A549 (cell line): ENCODE results near the gene PCNX4. TPM values are rescaled to one million over a fixed set of nuclear protein-coding genes. Genes with fewer than 3 reads are reported as not detected.
"Not testable (repeated sequence)": the region's sequence is repeated elsewhere in the genome, so short reads cannot be mapped to it uniquely, and the experiment has no call there.

Experiments
- ATAC-seq, 2 experiments: fragments of 200-7000 bp in 1 of 2; fragments of >200 bp in 1 of 2; cut with Nextera tagmentation in 1 of 2; cut with Tn5 transposase in 1 of 2; 3 replicates each; pipeline versions ENCODE4 v1.8.0 to v1.9.1; 2018 to 2020; ENCODE audit warnings: mild to moderate bottlenecking in 1 of 2, moderate library complexity in 1 of 2
- CTCF ChIA-PET: fragments of 300-600 bp; sonication (Branson Sonifier 250); formaldehyde crosslinking; extraction: SDS; loops from one replicate; lab custom pipeline; 2021; ENCODE audit warnings: antibody characterized with exemption, inconsistent platforms; lab: Yijun Ruan, JAX
- POLR2A ChIA-PET: fragments of 350-600 bp; formaldehyde crosslinking; extraction: SDS; loops from one replicate; lab custom pipeline; 2021; ENCODE audit warnings: antibody characterized with exemption, inconsistent platforms; lab: Yijun Ruan, JAX
- DNase-seq, 2 experiments: peaks; one replicate each; pipeline versions ENCODE4 v3.0.0 to v3.0.0-alpha.2; 2011 to 2016; ENCODE audit warnings: low read depth in 1 of 2, low spot score in 1 of 2
- FAIRE-seq: peaks from 2 replicates; lab custom pipeline; 2011; peaks lifted over from hg19 to GRCh38; lab: Jason Lieb, UNC
- H3K27ac ChIP-seq, 2 experiments: fragments of >200 bp; sonication (Bioruptor Twin); formaldehyde crosslinking; 3 replicates each; pipeline ENCODE4 v1.5.1; 2016 to 2017
- H3K4me1 ChIP-seq: fragments of >200 bp; sonication (Bioruptor Twin); formaldehyde crosslinking; 3 replicates; pipeline ENCODE4 v1.6.1; 2016
- H3K4me2 ChIP-seq: fragments of >200 bp; sonication (Bioruptor Twin); formaldehyde crosslinking; 3 replicates; pipeline ENCODE4 v1.6.1; 2016
- H3K4me3 ChIP-seq: fragments of >200 bp; sonication (Bioruptor Twin); formaldehyde crosslinking; 3 replicates; pipeline ENCODE4 v1.5.1; 2016
- H3K9me3 ChIP-seq: fragments of >200 bp; sonication (Bioruptor Twin); formaldehyde crosslinking; 3 replicates; pipeline ENCODE4 v1.6.1; 2016
- BHLHE40 ChIP-seq: IDR thresholded peaks from 2 replicates; pipeline ENCODE4 v1.6.1; 2012; ENCODE audit warnings: low read depth, low read length, inconsistent platforms
- CEBPB ChIP-seq, 2 experiments: fragments of >200 bp in 1 of 2; sonication (Bioruptor Twin) in 1 of 2; formaldehyde crosslinking in 1 of 2; IDR thresholded peaks; 2 replicates each; pipeline ENCODE4 v1.6.1; 2012 to 2016
- E2F6 ChIP-seq: IDR thresholded peaks from 2 replicates; pipeline ENCODE4 v1.6.1; 2012; ENCODE audit warnings: low read depth, borderline replicate concordance
- EHMT2 ChIP-seq: fragments of 200-600 bp; sonication (generic); IDR thresholded peaks from 2 replicates; pipeline ENCODE4 v1.6.1; 2016; ENCODE audit warnings: antibody characterized with exemption, low read depth, mild to moderate bottlenecking, moderate library complexity
- FOSL2 ChIP-seq, 2 experiments: fragments of 450-650 bp in 1 of 2; fragments of >200 bp in 1 of 2; sonication (Bioruptor Twin) in 1 of 2; formaldehyde crosslinking; IDR thresholded peaks; 2 replicates each; pipeline versions ENCODE4 v1.5.0 to v1.6.1; 2016 to 2020; ENCODE audit warnings: mild to moderate bottlenecking in 1 of 2, moderate library complexity in 1 of 2
- HDAC2 ChIP-seq: fragments of 200-600 bp; sonication (generic); IDR thresholded peaks from 2 replicates; pipeline ENCODE4 v1.6.1; 2016
- HEYL ChIP-seq: fragments of 250-450 bp; sonication (Bioruptor Pico); IDR thresholded peaks from 2 replicates; pipeline ENCODE4 v1.8.0; 2021; ENCODE audit warnings: mild to moderate bottlenecking, moderate library complexity
- HMGXB4 ChIP-seq: fragments of 250-450 bp; sonication (Bioruptor Pico); IDR thresholded peaks from 2 replicates; pipeline ENCODE4 v1.5.0; 2021; ENCODE audit warnings: mild to moderate bottlenecking, moderate library complexity, borderline replicate concordance
- JUN ChIP-seq, 2 experiments: fragments of >200 bp; sonication (Bioruptor Twin); formaldehyde crosslinking; IDR thresholded peaks; 2 replicates in 1 of 2; 3 replicates in 1 of 2; pipeline ENCODE4 v1.6.1; 2016 to 2017
- KDM1A ChIP-seq: fragments of 200-600 bp; sonication (generic); IDR thresholded peaks from 2 replicates; pipeline ENCODE4 v1.6.1; 2016; ENCODE audit warnings: low read depth, mild to moderate bottlenecking
- MYC ChIP-seq: IDR thresholded peaks from 2 replicates; pipeline ENCODE4 v1.6.1; 2012; ENCODE audit warnings: mild to moderate bottlenecking, inconsistent platforms, low read length, improper control_type of control experiment, borderline replicate concordance
- PBX3 ChIP-seq: IDR thresholded peaks from 2 replicates; pipeline ENCODE4 v1.6.1; 2012
- PHF8 ChIP-seq: fragments of 200-600 bp; sonication (generic); IDR thresholded peaks from 2 replicates; pipeline ENCODE4 v1.6.1; 2016; ENCODE audit warnings: low read depth, mild to moderate bottlenecking, antibody characterized with exemption, moderate library complexity, borderline replicate concordance
- POLR2A ChIP-seq: IDR thresholded peaks from 2 replicates; pipeline ENCODE4 v1.6.1; 2012; ENCODE audit warnings: mild to moderate bottlenecking, low read length
- RAD21 ChIP-seq, 2 experiments: fragments of >200 bp in 1 of 2; sonication (Bioruptor Twin) in 1 of 2; formaldehyde crosslinking in 1 of 2; IDR thresholded peaks in 1 of 2; conservative IDR thresholded peaks in 1 of 2; 2 replicates in 1 of 2; 3 replicates in 1 of 2; pipeline ENCODE4 v1.6.1; 2012 to 2018; ENCODE audit warnings: inconsistent platforms in 1 of 2
- RFX5 ChIP-seq: fragments of 450-650 bp; IDR thresholded peaks from 2 replicates; pipeline ENCODE4 v1.7.1; 2014; ENCODE audit warnings: antibody characterized with exemption, mild to moderate bottlenecking, moderate library complexity
- RNF2 ChIP-seq: fragments of 200-600 bp; sonication (generic); IDR thresholded peaks from 2 replicates; pipeline ENCODE4 v1.6.1; 2016; ENCODE audit warnings: low read depth, mild to moderate bottlenecking, antibody characterized with exemption, moderate library complexity, borderline replicate concordance
- TFCP2L1 ChIP-seq: fragments of 250-450 bp; sonication (Bioruptor Pico); IDR thresholded peaks from 2 replicates; pipeline ENCODE4 v1.5.0; 2021; ENCODE audit warnings: mild to moderate bottlenecking
- ZFP36 ChIP-seq: fragments of 450-650 bp; IDR thresholded peaks from 2 replicates; pipeline ENCODE4 v1.6.1; 2014; ENCODE audit warnings: borderline replicate concordance; ENCODE audit not compliant: partially characterized antibody
- ZNF302 ChIP-seq: fragments of 250-450 bp; sonication (Bioruptor Pico); IDR thresholded peaks from 2 replicates; pipeline ENCODE4 v1.9.0; 2021; ENCODE audit warnings: inconsistent platforms, mild to moderate bottlenecking, moderate library complexity
- ZSCAN20 ChIP-seq: fragments of 250-450 bp; sonication (Bioruptor Pico); IDR thresholded peaks from 2 replicates; pipeline ENCODE4 v1.8.0; 2022; ENCODE audit warnings: mild to moderate bottlenecking, moderate library complexity
- WGBS: methylation state at CpG from one replicate; pipeline ENCODE4 v1.1.6; 2017; ENCODE audit errors: missing lambda C conversion rate; 5-methylcytosine and 5-hydroxymethylcytosine counted together
- polyA minus RNA-seq: library from RNA; depleted of rRNA, polyadenylated mRNA; stranded (reverse); fragments of >200 nt; gene quantifications from 2 replicates; pipeline ENCODE4 v1.2.3, GENCODE V29; 2011; rRNA and poly(A)+ RNA removed
- polyA plus RNA-seq, 4 experiments: library from polyadenylated mRNA; depleted of rRNA in 3 of 4; stranded (reverse); fragments of >200 nt; fragmentation: RNase III in 1 of 4; extraction: RNeasy Plus Mini Kit Qiagen cat#74134 plus additional on column Dnase treatment in 1 of 4; gene quantifications; 2 replicates in 3 of 4; 3 replicates in 1 of 4; pipeline ENCODE4 v1.2.3, GENCODE V29; 2011 to 2017
- TF ChIP-seq, protein P1 (sequence below): IDR thresholded peaks from 2 replicates; pipeline ENCODE4 v1.6.1; 2012
- TF ChIP-seq, protein P2 (sequence below): fragments of >200 bp; sonication (Bioruptor Twin); formaldehyde crosslinking; IDR thresholded peaks from 3 replicates; pipeline ENCODE4 v1.5.1; 2016
- TF ChIP-seq, protein P3 (sequence below): fragments of >200 bp; sonication (Bioruptor Twin); formaldehyde crosslinking; IDR thresholded peaks from 3 replicates; pipeline ENCODE4 v1.6.1; 2016

The PCNX4 gene
- 51.0 and 94.5 TPM in 2 replicates for polyA plus RNA-seq (2011; rRNA removed)
- polyA plus RNA-seq (2012; cell fraction: cytosol; rRNA removed): 10.8 and 11.2 TPM in 2 replicates
- 23.3 and 23.9 TPM in 2 replicates for polyA plus RNA-seq (2012; cell fraction: nucleus; rRNA removed)
- polyA plus RNA-seq (2017; fragmentation: RNase III; extraction: RNeasy Plus Mini Kit Qiagen cat#74134 plus additional on column Dnase treatment): 24.2 to 26.0 TPM (median 24.4 TPM) in 3 replicates
- polyA minus RNA-seq: 75.6 and 85.2 TPM in 2 replicates

- Histone ChIP-seq H3K4me1 (peaks cover 31% of the 10 kb centered on the region), H3K4me3 (peak within 1 kb of the TSS; percentile 72), H3K27ac (peak within 1 kb of the TSS; percentile 92 to 97), H3K4me2 (peak within 1 kb of the TSS; percentile 89), H3K9me3 (no peaks in the 10 kb centered on the region)
- peak; percentile 79 for FAIRE-seq
- ChIA-PET POLR2A (interaction anchor here (0.9 to 2.5 kb wide), 7 partner anchors 17 to 608 kb away, joined by 4 to 19 read pairs (median 5); partner anchors contain the start of genes DHRS7, JKAMP, L3HYPDH and PPM1A), CTCF (interaction anchor here (0.5 to 1.5 kb wide), 6 partner anchors 28 to 236 kb away, joined by 3 to 7 read pairs (median 4); no protein-coding TSS in a partner anchor)
- TF ChIP-seq HDAC2 (0 out of 2 replicates have a peak, but pooled peaks have one; percentile 50), RNF2 (no peak), JUN (IDR thresholded peaks at IDR 0.05) (peak; percentile 82 to 94; a peak in 4 of 5 replicates), ZNF302 (CRISPR knock-in tag) (no peak), HMGXB4 (CRISPR knock-in tag) (peak; percentile 60; the same call in 1 of the 2 replicates), MYC (peak; percentile 92), ZFP36 (no peak), RAD21 (conservative IDR thresholded peaks at IDR 0.05 in 1 of 2, IDR thresholded peaks at IDR 0.05 in 1 of 2) (no peak), PBX3 (peak; percentile 44; the same call in 1 of the 2 replicates), BHLHE40 (0 out of 2 replicates have a peak, but pooled peaks have one; percentile 33), ZSCAN20 (no peak), TFCP2L1 (CRISPR knock-in tag) (peak; percentile 49; the same call in 1 of the 2 replicates), EHMT2 (no peak), E2F6 (peak; percentile 83), HEYL (no peak), CEBPB (IDR thresholded peaks at IDR 0.05) (peak; percentile 66 to 91; a peak in 3 of 4 replicates), FOSL2 (IDR thresholded peaks at IDR 0.05) (no peak), FOSL2 (CRISPR knock-in tag; IDR thresholded peaks at IDR 0.05) (peak; percentile 42; the same call in 1 of the 2 replicates), PHF8 (peak; percentile 90), RFX5 (0 out of 2 replicates have a peak, but pooled peaks have one; percentile 33), POLR2A (peak; percentile 95), KDM1A (0 out of 2 replicates have a peak, but pooled peaks have one; percentile 34)
- TF ChIP-seq, protein P1, sequence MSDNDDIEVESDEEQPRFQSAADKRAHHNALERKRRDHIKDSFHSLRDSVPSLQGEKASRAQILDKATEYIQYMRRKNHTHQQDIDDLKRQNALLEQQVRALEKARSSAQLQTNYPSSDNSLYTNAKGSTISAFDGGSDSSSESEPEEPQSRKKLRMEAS: peak; percentile 96
- TF ChIP-seq, protein P2, sequence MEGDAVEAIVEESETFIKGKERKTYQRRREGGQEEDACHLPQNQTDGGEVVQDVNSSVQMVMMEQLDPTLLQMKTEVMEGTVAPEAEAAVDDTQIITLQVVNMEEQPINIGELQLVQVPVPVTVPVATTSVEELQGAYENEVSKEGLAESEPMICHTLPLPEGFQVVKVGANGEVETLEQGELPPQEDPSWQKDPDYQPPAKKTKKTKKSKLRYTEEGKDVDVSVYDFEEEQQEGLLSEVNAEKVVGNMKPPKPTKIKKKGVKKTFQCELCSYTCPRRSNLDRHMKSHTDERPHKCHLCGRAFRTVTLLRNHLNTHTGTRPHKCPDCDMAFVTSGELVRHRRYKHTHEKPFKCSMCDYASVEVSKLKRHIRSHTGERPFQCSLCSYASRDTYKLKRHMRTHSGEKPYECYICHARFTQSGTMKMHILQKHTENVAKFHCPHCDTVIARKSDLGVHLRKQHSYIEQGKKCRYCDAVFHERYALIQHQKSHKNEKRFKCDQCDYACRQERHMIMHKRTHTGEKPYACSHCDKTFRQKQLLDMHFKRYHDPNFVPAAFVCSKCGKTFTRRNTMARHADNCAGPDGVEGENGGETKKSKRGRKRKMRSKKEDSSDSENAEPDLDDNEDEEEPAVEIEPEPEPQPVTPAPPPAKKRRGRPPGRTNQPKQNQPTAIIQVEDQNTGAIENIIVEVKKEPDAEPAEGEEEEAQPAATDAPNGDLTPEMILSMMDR: no peak
- TF ChIP-seq, protein P3, sequence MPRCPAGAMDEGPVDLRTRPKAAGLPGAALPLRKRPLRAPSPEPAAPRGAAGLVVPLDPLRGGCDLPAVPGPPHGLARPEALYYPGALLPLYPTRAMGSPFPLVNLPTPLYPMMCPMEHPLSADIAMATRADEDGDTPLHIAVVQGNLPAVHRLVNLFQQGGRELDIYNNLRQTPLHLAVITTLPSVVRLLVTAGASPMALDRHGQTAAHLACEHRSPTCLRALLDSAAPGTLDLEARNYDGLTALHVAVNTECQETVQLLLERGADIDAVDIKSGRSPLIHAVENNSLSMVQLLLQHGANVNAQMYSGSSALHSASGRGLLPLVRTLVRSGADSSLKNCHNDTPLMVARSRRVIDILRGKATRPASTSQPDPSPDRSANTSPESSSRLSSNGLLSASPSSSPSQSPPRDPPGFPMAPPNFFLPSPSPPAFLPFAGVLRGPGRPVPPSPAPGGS: peak; percentile 84; the same call in 2 of the 3 replicates
- DNase-seq: peak; percentile 86 to 99
- under 1% methylated on average over 39 of the region's 88 CpGs for WGBS
- peak; percentile 96 to 97 for ATAC-seq
Measured at GRCh38 chr14:60091550-60092525, at the start of gene PCNX4. Gene PCNX4 (plus strand): TSS chr14:60091923. CDS start chr14:60107639, 15,716 bp downstream.

DNA sequence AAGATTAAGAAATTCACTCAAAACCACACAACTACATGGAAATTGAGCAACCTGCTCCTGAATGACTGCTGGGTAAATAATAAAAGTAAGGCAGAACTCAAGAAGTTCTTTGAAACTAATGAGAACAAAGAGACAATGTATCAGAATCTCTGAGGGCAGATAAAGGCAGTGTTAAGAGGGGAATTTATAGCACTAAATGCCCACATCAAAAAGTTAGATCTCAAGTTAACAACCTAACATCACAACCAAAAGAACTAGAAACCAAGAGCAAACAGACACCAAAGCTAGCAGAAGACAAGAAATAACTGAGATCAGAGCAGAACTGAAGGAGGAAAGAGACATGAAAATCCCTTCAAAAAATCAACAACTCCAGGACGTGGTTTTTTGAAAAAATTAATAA lies 43.7 kb upstream of the PCNX4 start:
- H3K4me1 ChIP-seq, FAIRE-seq, POLR2A ChIA-PET: not testable (repeated sequence)

More for the DNA sequence above, 43.7 kb upstream of the PCNX4 start:
- H3K4me2 ChIP-seq, H3K4me3 ChIP-seq, H3K9me3 ChIP-seq, DNase-seq, CTCF ChIA-PET, ATAC-seq, H3K27ac ChIP-seq: not testable (repeated sequence)
- WGBS: 0% methylated on average over 1 of the region's 1 CpG
